Adrenal gland (tissue), 12 donors: Measurements from ENCODE around the gene GLT6D1. TPM values are rescaled to one million over a fixed set of nuclear protein-coding genes. Genes with fewer than 3 reads are reported as not detected.
A peak's percentile ranks its signal among the peaks of the same experiment; 100 is the strongest.

ENCODE experiments used
- DNase-seq, 7 donors: peaks; one replicate each; pipeline ENCODE4 v3.0.0-alpha.2; 2019 to 2020
- H3K27ac ChIP-seq, 5 donors: fragments of 200-600 bp; sonication (generic) in 4 of 5; 1 replicate in 3 of 5; 2 replicates in 2 of 5; pipeline versions ENCODE4 v1.5.1 to v1.8.0; 2016 to 2020; ENCODE audit warnings: mild to moderate bottlenecking in 1 of 5
- H3K27me3 ChIP-seq: fragments of 200-600 bp; 2 replicates; pipeline ENCODE4 v1.8.0; 2021
- H3K36me3 ChIP-seq, 2 donors: fragments of 200-600 bp; replicated peaks in 1 of 2; 1 replicate in 1 of 2; 2 replicates in 1 of 2; pipeline versions ENCODE4 v1.5.1 to v1.8.0; 2018 to 2022
- H3K4me1 ChIP-seq, 2 donors: fragments of 200-600 bp; replicated peaks in 1 of 2; 1 replicate in 1 of 2; 2 replicates in 1 of 2; pipeline versions ENCODE4 v1.5.1 to v1.8.0; 2018 to 2021
- H3K4me3 ChIP-seq, 4 donors: fragments of 200-600 bp; sonication (generic) in 3 of 4; one replicate each; pipeline ENCODE4 v1.5.1; 2016 to 2018
- H3K9me3 ChIP-seq, 3 donors: fragments of 200-600 bp; sonication (generic) in 1 of 3; replicated peaks in 1 of 3; 1 replicate in 2 of 3; 2 replicates in 1 of 3; pipeline versions ENCODE4 v1.5.1 to v1.8.0; 2016 to 2021
- CTCF ChIP-seq, 6 experiments: fragments of 450-650 bp in 4 of 6; fragments of 200-600 bp in 2 of 6; sonication (generic) in 1 of 6; IDR thresholded peaks; 1 replicate in 5 of 6; 2 replicates in 1 of 6; pipeline versions ENCODE4 v1.5.1 to v1.8.0; 2016 to 2021; ENCODE audit warnings: antibody characterized with exemption in 6 of 6, mild to moderate bottlenecking in 2 of 6, moderate library complexity in 1 of 6
- POLR2A ChIP-seq, 2 donors: fragments of 450-650 bp; IDR thresholded peaks; one replicate each; pipeline ENCODE4 v1.6.1; 2017; ENCODE audit warnings: antibody characterized with exemption in 2 of 2, mild to moderate bottlenecking in 2 of 2, moderate library complexity in 1 of 2
- WGBS, 4 donors: extraction: QIAGEN DNeasy Blood & Tissue Kit in 2 of 4; methylation state at CpG; one replicate each; pipeline versions ENCODE4 v1.1.5 to v1.1.7; 2013 to 2017; 5-methylcytosine and 5-hydroxymethylcytosine counted together
- intact Hi-C, 2 donors: fragments of 100-400 bp; cut with DNase I; formaldehyde crosslinking; loops; one replicate each; pipeline versions ENCODE4 v1.14.1 to v1.15.0; 2022 to 2023
- polyA plus RNA-seq, 3 donors: library from polyadenylated mRNA; stranded (reverse); fragments of 200-250 nt in 2 of 3; fragments of 350-450 nt in 1 of 3; fragmentation: Illumina TruSeq in 1 of 3; extraction: RNeasy Lipid Tissue Mini Kit (QIAGEN cat#74804) in 1 of 3; gene quantifications; one replicate each; pipeline ENCODE4 v1.2.3, GENCODE V29; 2013 to 2014
- total RNA-seq, 9 donors: library from RNA; depleted of rRNA in 4 of 9; stranded (reverse); fragments of >200 nt in 4 of 9; fragments of 120-200 nt in 1 of 9; fragmentation: NEBNext Ultra II Directional in 1 of 9; extraction: Animal tissue kit (Norgen Biotek cat#: 25700) in 1 of 9; gene quantifications; one replicate each; pipeline versions ENCODE4 v1.1.0 to v1.2.4, GENCODE V29; 2013 to 2023
- donor health status: healthy with polysubstance abuse.
- donor health status: Bipolar disorder and iron deficiency.
- donor health status: DM: yes; HTN: yes; CAD: no.
- donor health status: DM: no; HTN: no; CAD: no.
- donor health status: DM: no; HTN: no; CAD: no.
- donor health status: DM: yes; HTN: yes; CAD: no.

The GLT6D1 gene
- total and polyA plus RNA-seq, 12 donors: not detected

DNA sequence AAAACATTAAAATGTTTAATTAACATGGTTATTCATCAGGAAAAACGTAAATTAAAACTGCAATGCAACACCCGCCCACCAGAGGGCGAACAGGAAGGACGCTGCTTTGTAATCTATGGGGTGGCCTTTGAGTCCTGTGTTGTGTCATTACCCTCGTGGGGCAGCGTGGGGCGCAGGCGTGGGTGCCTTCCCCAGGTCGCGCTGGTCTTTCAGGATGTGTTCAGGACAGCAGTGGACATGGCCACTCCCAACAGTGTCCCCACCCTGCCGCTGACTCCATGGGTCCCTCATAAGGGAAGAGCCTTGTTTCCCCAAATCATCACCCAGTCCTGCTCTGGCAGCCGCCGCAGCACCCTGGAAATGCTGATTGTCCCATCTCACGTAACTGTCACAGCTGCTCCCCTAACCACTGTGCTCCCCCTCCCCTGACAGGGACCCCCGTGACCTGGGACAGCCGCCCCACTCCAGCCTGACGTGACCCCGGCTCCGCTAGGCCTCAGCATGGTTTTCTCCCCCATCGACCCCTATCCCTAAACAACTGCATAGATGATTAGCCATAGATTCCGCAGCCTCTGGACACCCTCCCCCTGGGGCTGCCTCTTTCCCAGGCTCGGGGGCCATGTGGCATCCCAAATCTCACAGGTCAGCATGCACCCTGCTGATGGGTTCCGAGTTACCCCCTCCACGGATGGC, 36.4 kb downstream of the GLT6D1 start:
- Histone ChIP-seq H3K4me3 (no peak overlapping the region), H3K36me3 (no peaks in the 10 kb centered on the region), H3K4me1 (no peaks in the 10 kb centered on the region), H3K27me3 (no peaks in the 10 kb centered on the region), H3K27ac (no peak overlapping the region), H3K9me3 (no peaks in the 10 kb centered on the region)
- WGBS, 4 donors: 37 to 51% (median 49%) methylated on average over 12 to 24 of the region's 24 CpGs
- peak; percentile 44 to 90 (median 65) for TF ChIP-seq CTCF (IDR thresholded peaks at IDR 0.05)
- TF ChIP-seq POLR2A (IDR thresholded peaks at IDR 0.05): no peak
- intact Hi-C loops: no loop called here
- DNase-seq: peak in 6 of 7 donors; percentile 37 to 66 (median 48)

DNA sequence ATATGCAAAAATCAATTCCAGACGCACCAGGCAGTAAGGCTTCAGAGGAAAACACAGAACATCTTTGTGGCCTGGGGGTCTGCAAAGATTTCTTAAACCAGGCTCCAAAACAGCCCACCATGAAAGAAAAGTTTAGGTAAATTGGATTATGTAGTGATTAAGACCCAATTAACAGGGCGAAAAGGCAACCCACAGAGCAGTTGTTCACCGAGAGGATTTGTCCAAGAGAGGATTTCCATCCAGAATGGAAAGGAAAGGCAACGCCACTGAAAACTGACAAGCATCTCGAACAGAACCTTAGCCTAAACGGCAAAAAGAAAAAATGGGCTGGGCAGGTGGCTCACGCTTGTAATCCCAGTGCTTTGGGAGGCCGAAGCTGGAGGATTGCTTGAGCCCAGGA, 37.4 kb downstream of the GLT6D1 start:
- Histone ChIP-seq H3K4me1 (no peaks in the 10 kb centered on the region), H3K4me3 (no peak overlapping the region), H3K9me3 (no peaks in the 10 kb centered on the region), H3K27me3 (no peaks in the 10 kb centered on the region), H3K36me3 (no peaks in the 10 kb centered on the region), H3K27ac (no peak overlapping the region)
- intact Hi-C loops: no loop called here
- TF ChIP-seq CTCF (IDR thresholded peaks at IDR 0.05) (no peak), POLR2A (IDR thresholded peaks at IDR 0.05) (no peak)
- 83 to 87% (median 86%) methylated on average over 8 of the region's 8 CpGs for WGBS, 4 donors
- DNase-seq: no peak

- no peak overlapping the region for H3K27ac ChIP-seq
- no peak for DNase-seq
- H3K4me1 ChIP-seq: no peaks in the 10 kb centered on the region
- peaks cover 3% of the 10 kb centered on the region for H3K27me3 ChIP-seq
- no peaks in the 10 kb centered on the region for H3K9me3 ChIP-seq
- H3K4me3 ChIP-seq: no peak overlapping the region
- 67 to 68% (median 67%) methylated on average over 5 of the region's 5 CpGs for WGBS, 4 donors
- intact Hi-C loops: no loop called here
- no peaks in the 10 kb centered on the region for H3K36me3 ChIP-seq
- no peak for TF ChIP-seq CTCF (IDR thresholded peaks at IDR 0.05)
- TF ChIP-seq POLR2A (IDR thresholded peaks at IDR 0.05): no peak
These were observed 39.0 kb downstream of the GLT6D1 start for GRCh38 chr9:135600296-135600817.

DNA sequence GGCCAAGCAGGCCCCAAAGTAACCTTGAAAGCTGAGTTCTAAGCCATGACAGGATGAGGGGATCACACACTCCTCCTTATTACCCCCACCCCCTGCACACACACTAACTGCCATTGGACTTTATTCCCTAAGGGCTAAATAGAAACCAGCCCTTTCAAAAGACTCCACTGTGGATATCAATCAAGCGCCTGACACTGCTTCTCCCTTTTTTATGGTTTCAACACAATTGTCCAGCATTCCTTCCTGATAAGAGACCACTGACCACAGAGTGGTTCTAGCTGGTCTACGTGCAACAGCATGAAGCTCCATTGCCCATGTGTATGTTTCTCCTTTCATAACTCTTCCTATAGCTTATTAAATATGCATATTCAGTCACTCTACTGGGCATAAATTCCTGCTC, 43.1 kb downstream of the GLT6D1 start:
- intact Hi-C loops: no loop called here
- peaks cover 3% of the 10 kb centered on the region for H3K27me3 ChIP-seq

More for the DNA sequence above, 43.1 kb downstream of the GLT6D1 start:
- Histone ChIP-seq H3K27ac (no peak overlapping the region), H3K4me3 (no peak overlapping the region), H3K4me1 (no peaks in the 10 kb centered on the region), H3K9me3 (no peaks in the 10 kb centered on the region), H3K36me3 (no peaks in the 10 kb centered on the region)
- WGBS, 4 donors: 75 to 88% (median 77%) methylated on average over 2 of the region's 2 CpGs
- no peak for DNase-seq
- TF ChIP-seq CTCF (IDR thresholded peaks at IDR 0.05): no peak
- no peak for TF ChIP-seq POLR2A (IDR thresholded peaks at IDR 0.05)
